ENCODE results near the gene KCNQ5.

DNA sequence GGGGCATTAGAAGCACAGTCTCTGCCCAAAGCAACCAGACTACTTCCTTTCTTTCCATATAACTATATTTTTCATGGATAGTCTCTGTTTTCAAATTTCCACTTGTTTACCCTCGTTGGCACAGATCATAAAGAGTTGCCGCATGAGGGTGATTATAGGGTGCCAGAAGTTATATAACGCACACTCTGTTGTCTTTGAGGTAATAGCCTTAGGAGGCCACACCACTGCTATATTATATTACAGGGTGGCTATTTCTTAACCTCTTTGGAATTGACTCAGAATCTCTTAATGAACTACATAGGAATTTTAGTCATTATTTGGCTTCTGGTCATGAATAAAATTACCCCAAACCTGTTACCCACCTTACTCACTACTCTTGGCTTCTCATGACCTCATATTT lies 43.7 kb downstream of the KCNQ5 start:
- TF ChIP-seq CTCF (IDR thresholded peaks at IDR 0.05) (no peak), POLR2A (IDR thresholded peaks at IDR 0.05) (no peak)
